ENCODE results near the gene AP1M2.
A peak's percentile ranks its signal among the peaks of the same experiment; 100 is the strongest.
"Not testable (repeated sequence)": the region's sequence is repeated elsewhere in the genome, so short reads cannot be mapped to it uniquely, and the experiment has no call there.

AP1M2 gene

GRCh38 chr19:10551698-10552301, 35.3 kb downstream of the AP1M2 start:
- no peak for DNase-seq (ENCODE audit: low read depth, low spot score)
- Histone ChIP-seq H3K4me3 (no peak overlapping the region), H3K9me3 (ENCODE audit: low read depth, low read length) (no peaks in the 10 kb centered on the region), H3K36me3 (ENCODE audit: insufficient read depth, low read length) (peaks cover 50% of the 10 kb centered on the region), H3K27ac (no peak overlapping the region), H3K9ac (ENCODE audit: insufficient read length) (no peak overlapping the region)
- no peak for TF ChIP-seq EZH2 (IDR thresholded peaks at IDR 0.05)
- no peak; the same call in 1 of the 2 replicates for TF ChIP-seq POLR2AphosphoS5 (IDR thresholded peaks at IDR 0.05; ENCODE audit: borderline replicate concordance, low read depth, low read length)
- no peak for TF ChIP-seq FOXP2 (optimal IDR thresholded peaks at IDR 0.05; ENCODE audit: control extremely low read depth, extremely low read length, insufficient read depth)

- H3K27ac ChIP-seq; DNase-seq (ENCODE audit: low read depth, low spot score); H3K9me3 ChIP-seq (ENCODE audit: low read depth, low read length); H3K9ac ChIP-seq (ENCODE audit: insufficient read length); H3K4me3 ChIP-seq: not testable (repeated sequence)
- peaks cover 45% of the 10 kb centered on the region for H3K36me3 ChIP-seq (ENCODE audit: insufficient read depth, low read length)
Observed at GRCh38 chr19:10551006-10551405, 36.1 kb downstream of the AP1M2 start.

GRCh38 chr19:10550336-10550735, 36.8 kb downstream of the AP1M2 start:
- H3K9ac ChIP-seq (ENCODE audit: insufficient read length), result no peak overlapping the region

DNA sequence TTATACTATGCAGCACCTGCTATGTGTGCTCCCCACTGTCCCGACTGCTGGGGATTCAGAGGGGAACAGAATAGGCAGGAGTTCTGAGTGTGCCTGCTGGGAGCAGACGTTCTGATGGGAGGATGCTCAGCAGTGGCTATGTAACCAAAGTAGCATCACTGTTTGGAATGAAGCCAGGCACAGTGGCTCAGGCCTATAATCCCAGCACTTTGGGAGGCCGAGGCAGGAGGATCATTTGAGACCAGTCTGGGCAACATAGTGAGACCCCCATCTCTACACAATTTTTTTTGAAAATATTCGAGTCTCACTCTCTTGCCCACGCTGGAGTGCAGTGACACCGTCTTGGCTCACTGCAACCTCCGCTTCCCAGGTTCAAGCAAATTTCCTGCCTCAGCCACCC, 37.4 kb downstream of the AP1M2 start:
- no peak for TF ChIP-seq POLR2AphosphoS5 (IDR thresholded peaks at IDR 0.05; ENCODE audit: borderline replicate concordance, low read depth, low read length)
- TF ChIP-seq EZH2 (IDR thresholded peaks at IDR 0.05), result no peak
- no peak for TF ChIP-seq FOXP2 (optimal IDR thresholded peaks at IDR 0.05; ENCODE audit: control extremely low read depth, extremely low read length, insufficient read depth)
- H3K4me3 ChIP-seq, result no peak overlapping the region
- no peak overlapping the region for H3K27ac ChIP-seq
- DNase-seq (ENCODE audit: low read depth, low spot score), result no peak
- peaks cover 32% of the 10 kb centered on the region for H3K36me3 ChIP-seq (ENCODE audit: insufficient read depth, low read length)
- no peaks in the 10 kb centered on the region for H3K9me3 ChIP-seq (ENCODE audit: low read depth, low read length)
- H3K9ac ChIP-seq (ENCODE audit: insufficient read length), result no peak overlapping the region

More at GRCh38 chr19:10550336-10550735, 36.8 kb downstream of the AP1M2 start:
- no peak for DNase-seq (ENCODE audit: low read depth, low spot score)
- Histone ChIP-seq H3K36me3 (ENCODE audit: insufficient read depth, low read length) (peaks cover 38% of the 10 kb centered on the region), H3K9me3 (ENCODE audit: low read depth, low read length) (no peaks in the 10 kb centered on the region), H3K27ac (no peak overlapping the region), H3K4me3 (no peak overlapping the region)
- TF ChIP-seq POLR2AphosphoS5 (IDR thresholded peaks at IDR 0.05; ENCODE audit: borderline replicate concordance, low read depth, low read length), result no peak

DNA sequence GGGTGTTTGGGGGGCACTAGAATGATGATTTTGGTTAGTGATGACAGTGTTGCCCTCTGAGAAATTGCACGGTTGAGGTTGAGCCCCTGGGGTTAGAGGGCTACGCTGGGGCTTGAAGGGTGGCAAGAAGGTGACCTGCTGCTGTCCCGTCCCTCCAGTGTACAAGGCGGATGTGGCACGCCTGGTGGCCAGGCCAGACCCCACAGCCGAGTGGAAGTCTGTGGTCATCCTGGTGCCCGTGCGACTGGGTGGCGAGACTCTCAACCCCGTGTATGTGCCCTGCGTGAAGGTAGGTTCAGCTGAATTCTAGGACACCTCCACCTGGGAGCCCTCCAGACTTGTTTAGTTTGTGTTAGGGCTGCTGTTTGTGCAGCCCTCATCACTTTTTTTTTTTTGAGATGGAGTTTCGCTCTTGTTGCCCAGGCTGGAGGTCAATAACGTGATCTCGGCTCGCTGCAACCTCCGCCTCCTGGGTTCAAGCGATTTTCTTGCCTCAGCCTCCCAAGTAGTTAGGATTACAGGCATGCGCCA, 38.3 kb downstream of the AP1M2 start:
- no peak overlapping the region for H3K4me3 ChIP-seq
- H3K9ac ChIP-seq (ENCODE audit: insufficient read length), result no peak overlapping the region
- no peak for DNase-seq (ENCODE audit: low read depth, low spot score)
- no peaks in the 10 kb centered on the region for H3K9me3 ChIP-seq (ENCODE audit: low read depth, low read length)
- H3K27ac ChIP-seq, result no peak overlapping the region
- no peak for TF ChIP-seq FOXP2 (optimal IDR thresholded peaks at IDR 0.05; ENCODE audit: control extremely low read depth, extremely low read length, insufficient read depth)
- no peak for TF ChIP-seq EZH2 (IDR thresholded peaks at IDR 0.05)
- no peak for TF ChIP-seq POLR2AphosphoS5 (IDR thresholded peaks at IDR 0.05; ENCODE audit: borderline replicate concordance, low read depth, low read length)
- peaks cover 23% of the 10 kb centered on the region for H3K36me3 ChIP-seq (ENCODE audit: insufficient read depth, low read length)

DNA sequence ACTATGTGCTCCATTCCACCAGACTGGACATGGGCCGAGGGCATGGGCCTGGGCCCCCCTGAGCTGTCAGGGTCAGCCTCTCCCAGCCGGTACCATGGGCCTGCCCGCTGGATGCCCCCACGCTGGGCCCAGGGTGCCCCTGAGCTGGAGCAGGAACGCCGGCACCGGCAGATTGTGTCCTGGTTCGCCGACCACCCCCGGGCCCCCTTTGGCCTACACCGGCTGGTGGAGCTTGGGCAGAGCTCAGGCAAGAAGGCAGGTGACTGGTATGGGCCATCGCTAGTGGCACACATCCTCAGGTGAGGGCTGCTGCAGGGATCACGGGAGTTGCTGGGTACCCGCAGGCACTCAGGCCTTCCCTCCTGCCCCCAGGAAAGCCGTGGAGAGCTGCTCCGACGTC, 40.3 kb downstream of the AP1M2 start:
- no peak for DNase-seq (ENCODE audit: low read depth, low spot score)
- H3K9me3 ChIP-seq (ENCODE audit: low read depth, low read length), result no peaks in the 10 kb centered on the region
- no peak overlapping the region for H3K27ac ChIP-seq
- peaks cover 3% of the 10 kb centered on the region; the same call in 1 of the 2 replicates for H3K36me3 ChIP-seq (ENCODE audit: insufficient read depth, low read length)
- TF ChIP-seq POLR2AphosphoS5 (IDR thresholded peaks at IDR 0.05; ENCODE audit: borderline replicate concordance, low read depth, low read length) (no peak), EZH2 (IDR thresholded peaks at IDR 0.05) (no peak), FOXP2 (optimal IDR thresholded peaks at IDR 0.05; ENCODE audit: control extremely low read depth, extremely low read length, insufficient read depth) (no peak)
- no peak overlapping the region for H3K4me3 ChIP-seq
- no peak overlapping the region for H3K9ac ChIP-seq (ENCODE audit: insufficient read length)

DNA sequence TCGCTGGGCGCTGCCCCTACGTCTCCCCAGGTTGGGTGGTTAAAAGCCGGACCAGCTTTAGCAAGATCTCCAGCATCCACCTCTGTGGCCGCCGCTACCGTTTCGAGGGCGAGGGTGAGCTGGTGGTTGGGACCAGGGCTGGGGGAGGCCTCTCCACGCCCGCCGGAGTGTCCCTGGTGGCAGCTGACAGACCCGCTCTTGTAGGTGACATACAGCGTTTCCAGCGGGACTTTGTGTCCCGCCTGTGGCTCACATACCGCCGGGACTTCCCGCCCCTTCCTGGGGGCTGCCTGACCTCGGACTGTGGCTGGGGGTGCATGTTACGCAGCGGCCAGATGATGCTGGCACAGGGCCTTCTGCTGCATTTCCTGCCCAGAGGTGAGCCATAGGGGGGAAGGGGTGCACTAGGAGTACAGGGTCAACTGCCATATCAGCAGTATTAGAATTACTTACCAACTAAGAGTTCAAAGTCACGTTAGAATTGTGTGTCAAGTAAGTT, 42.3 kb downstream of the AP1M2 start:
- H3K36me3 ChIP-seq (ENCODE audit: insufficient read depth, low read length), result no peaks in the 10 kb centered on the region; the same call in 1 of the 2 replicates
- H3K9ac ChIP-seq (ENCODE audit: insufficient read length), result peak overlapping the region; percentile 88
- no peak for DNase-seq (ENCODE audit: low read depth, low spot score)
- H3K9me3 ChIP-seq (ENCODE audit: low read depth, low read length), result no peaks in the 10 kb centered on the region
- no peak overlapping the region for H3K27ac ChIP-seq
- no peak for TF ChIP-seq FOXP2 (optimal IDR thresholded peaks at IDR 0.05; ENCODE audit: control extremely low read depth, extremely low read length, insufficient read depth)
- peak overlapping the region; percentile 82 for H3K4me3 ChIP-seq

- H3K4me3 ChIP-seq, result peak overlapping the region; percentile 82
- H3K36me3 ChIP-seq (ENCODE audit: insufficient read depth, low read length), result no peaks in the 10 kb centered on the region; the same call in 1 of the 2 replicates
- TF ChIP-seq EZH2 (IDR thresholded peaks at IDR 0.05), result no peak
- TF ChIP-seq FOXP2 (optimal IDR thresholded peaks at IDR 0.05; ENCODE audit: control extremely low read depth, extremely low read length, insufficient read depth), result no peak
- H3K9ac ChIP-seq (ENCODE audit: insufficient read length), result peak overlapping the region; percentile 88
- no peaks in the 10 kb centered on the region for H3K9me3 ChIP-seq (ENCODE audit: low read depth, low read length)
- H3K27ac ChIP-seq, result no peak overlapping the region
- DNase-seq (ENCODE audit: low read depth, low spot score), result no peak
Observed at GRCh38 chr19:10544242-10544752, 42.8 kb downstream of the AP1M2 start.
